GM12891 (cell line): ENCODE data around the gene FAM229B.

ENCODE experiments used
- PAX5 ChIP-seq: IDR thresholded peaks from 2 replicates; pipeline ENCODE4 v1.6.1; 2011; ENCODE audit warnings: low read length, moderate library complexity, mild to moderate bottlenecking; ENCODE audit not compliant: insufficient read depth, severe bottlenecking
- POLR2A ChIP-seq: IDR thresholded peaks from 2 replicates; pipeline ENCODE4 v1.6.1; 2011; ENCODE audit warnings: low read depth, low read length, control low read depth
- POLR2AphosphoS5 ChIP-seq: IDR thresholded peaks from 2 replicates; pipeline ENCODE4 v1.6.1; 2011; ENCODE audit warnings: low read depth, low read length, control low read depth
- POU2F2 ChIP-seq: IDR thresholded peaks from 2 replicates; pipeline ENCODE4 v1.6.1; 2011; ENCODE audit warnings: low read depth, mild to moderate bottlenecking, control low read depth, low read length, moderate library complexity
- SPI1 ChIP-seq: IDR thresholded peaks from 2 replicates; pipeline ENCODE4 v1.6.1; 2011; ENCODE audit warnings: low read depth, low read length, control low read depth

- TF ChIP-seq POLR2AphosphoS5 = no peak
- TF ChIP-seq POLR2A = no peak
- TF ChIP-seq POU2F2 = no peak
- TF ChIP-seq PAX5 = no peak
- TF ChIP-seq SPI1 = no peak
These were observed 30.6 kb downstream of the FAM229B start for GRCh38 chr6:112118034-112118433.
